HepG2 (cell line): ENCODE measurements around the gene TBC1D1.
A peak's percentile ranks its signal among the peaks of the same experiment; 100 is the strongest.

Source experiments
- CC2D1A ChIP-seq: sonication (generic); formaldehyde crosslinking; IDR thresholded peaks from 2 replicates; pipeline ENCODE4 v1.8.1; 2023; ENCODE audit warnings: mild to moderate bottlenecking, missing genetic modification reagents
- E2F1 ChIP-seq: sonication (generic); formaldehyde crosslinking; IDR thresholded peaks from 2 replicates; pipeline ENCODE4 v1.5.0; 2020; ENCODE audit warnings: missing genetic modification reagents
- FOXP1 ChIP-seq, 2 experiments: fragments of 450-650 bp in 1 of 2; IDR thresholded peaks; 2 replicates each; pipeline ENCODE4 v1.6.1; 2017 to 2018; ENCODE audit warnings: antibody characterized with exemption in 1 of 2
- GATAD2A ChIP-seq: IDR thresholded peaks from 2 replicates; pipeline ENCODE4 v1.6.1; 2016
- NR2C2 ChIP-seq: sonication (generic); formaldehyde crosslinking; IDR thresholded peaks from 2 replicates; pipeline ENCODE4 v1.4.0; 2020; ENCODE audit warnings: missing genetic modification reagents, mild to moderate bottlenecking, moderate library complexity, borderline replicate concordance
- RAD21 ChIP-seq: fragments of 450-650 bp; formaldehyde crosslinking; IDR thresholded peaks from 2 replicates; pipeline ENCODE4 v1.5.0; 2020; ENCODE audit warnings: mild to moderate bottlenecking
- RELA ChIP-seq: sonication (generic); formaldehyde crosslinking; IDR thresholded peaks from 2 replicates; pipeline ENCODE4 v1.4.0; 2020; ENCODE audit warnings: missing genetic modification reagents
- RFX5 ChIP-seq: IDR thresholded peaks from 2 replicates; pipeline ENCODE4 v1.6.1; 2011; ENCODE audit warnings: low read depth, low read length, improper control_type of control experiment
- SIN3A ChIP-seq: IDR thresholded peaks from 2 replicates; pipeline ENCODE4 v1.6.1; 2011; ENCODE audit warnings: low read depth, mild to moderate bottlenecking, control low read depth, low read length, borderline replicate concordance
- SRF ChIP-seq: IDR thresholded peaks from 2 replicates; pipeline ENCODE4 v1.6.1; 2011; ENCODE audit warnings: mild to moderate bottlenecking, low read depth, low read length, moderate library complexity
- ZNF720 ChIP-seq: sonication (generic); formaldehyde crosslinking; IDR thresholded peaks from 2 replicates; pipeline ENCODE4 v1.4.0; 2020; ENCODE audit warnings: missing genetic modification reagents
- ZNF75D ChIP-seq: sonication (generic); formaldehyde crosslinking; IDR thresholded peaks from 2 replicates; pipeline ENCODE4 v1.8.1; 2023; ENCODE audit warnings: missing genetic modification reagents, mild to moderate bottlenecking, borderline replicate concordance
- ZNF775 ChIP-seq: sonication (generic); formaldehyde crosslinking; IDR thresholded peaks from 2 replicates; pipeline ENCODE4 v1.4.0; 2020; ENCODE audit warnings: missing genetic modification reagents, mild to moderate bottlenecking, moderate library complexity, borderline replicate concordance

- no peak for TF ChIP-seq FOXP1 (IDR thresholded peaks at IDR 0.05)
- TF ChIP-seq FOXP1 (CRISPR knock-in tag; IDR thresholded peaks at IDR 0.05), result no peak
- no peak for TF ChIP-seq RFX5
- no peak for TF ChIP-seq ZNF720
- TF ChIP-seq GATAD2A, result no peak
- no peak for TF ChIP-seq SIN3A
- no peak for TF ChIP-seq ZNF75D (CRISPR knock-in tag)
- TF ChIP-seq RAD21 (CRISPR knock-in tag), result peak; percentile 37; the same call in 1 of the 2 replicates
- TF ChIP-seq E2F1 (CRISPR knock-in tag), result no peak
- TF ChIP-seq CC2D1A (CRISPR knock-in tag), result no peak
- TF ChIP-seq ZNF775 (CRISPR knock-in tag), result no peak
- no peak for TF ChIP-seq NR2C2 (CRISPR knock-in tag)
- TF ChIP-seq RELA (CRISPR knock-in tag), result no peak
- no peak for TF ChIP-seq SRF
Measured at GRCh38 chr4:38166082-38166481, 275.2 kb downstream of the TBC1D1 start.
